ENCODE measurements around the gene CD14.

- no peak for TF ChIP-seq CTCF (IDR thresholded peaks at IDR 0.05)
- TF ChIP-seq JUN (IDR thresholded peaks at IDR 0.05) = no peak
- no peak for TF ChIP-seq MAFK (IDR thresholded peaks at IDR 0.05; ENCODE audit: partially characterized antibody)
- no peak for TF ChIP-seq HOXA7 (CRISPR knock-in tag; IDR thresholded peaks at IDR 0.05)
- no peak for TF ChIP-seq ESRRA (IDR thresholded peaks at IDR 0.05; ENCODE audit: borderline replicate concordance, low read length)
- no peak for TF ChIP-seq ELK1 (IDR thresholded peaks at IDR 0.05; ENCODE audit: low read depth, low read length)
- no peak for TF ChIP-seq EP300 (IDR thresholded peaks at IDR 0.05)
- no peak for TF ChIP-seq CBX8 (IDR thresholded peaks at IDR 0.05)
- TF ChIP-seq BHLHE40 (IDR thresholded peaks at IDR 0.05; ENCODE audit: low read depth, low read length) = no peak
- no peak for TF ChIP-seq MAX (IDR thresholded peaks at IDR 0.05)
- TF ChIP-seq POLR2A (IDR thresholded peaks at IDR 0.05; ENCODE audit: low read length) = no peak
- TF ChIP-seq ZNF302 (CRISPR knock-in tag; IDR thresholded peaks at IDR 0.05) = no peak
- no peak for TF ChIP-seq GATA3 (IDR thresholded peaks at IDR 0.05; ENCODE audit: borderline replicate concordance)
Measured at GRCh38 chr5:140637371-140638100, 4.6 kb upstream of the CD14 start.
